ENCODE results near the gene ALDH1L1.

ALDH1L1 gene

DNA sequence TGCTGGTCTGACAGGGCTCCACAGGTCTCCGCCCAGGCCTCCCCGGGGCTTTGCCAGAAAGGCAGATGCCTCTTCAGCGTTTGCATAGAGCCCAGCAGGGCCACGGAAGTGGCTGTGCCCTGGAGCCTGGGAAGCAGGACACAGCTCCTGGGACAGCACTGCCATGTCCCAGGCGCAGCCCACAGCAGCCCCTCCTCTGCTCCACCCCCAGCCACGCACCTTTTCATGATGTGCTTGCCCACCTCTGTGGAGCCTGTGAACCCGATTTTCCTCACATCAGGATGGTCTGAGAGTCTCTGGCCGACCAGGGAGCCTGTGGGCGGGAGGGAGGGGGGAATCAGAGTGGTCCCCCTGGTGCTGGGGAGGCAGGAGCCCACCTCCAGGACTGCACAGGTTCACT is 62.6 kb downstream of the ALDH1L1 start:
- no peak for DNase-seq

DNA sequence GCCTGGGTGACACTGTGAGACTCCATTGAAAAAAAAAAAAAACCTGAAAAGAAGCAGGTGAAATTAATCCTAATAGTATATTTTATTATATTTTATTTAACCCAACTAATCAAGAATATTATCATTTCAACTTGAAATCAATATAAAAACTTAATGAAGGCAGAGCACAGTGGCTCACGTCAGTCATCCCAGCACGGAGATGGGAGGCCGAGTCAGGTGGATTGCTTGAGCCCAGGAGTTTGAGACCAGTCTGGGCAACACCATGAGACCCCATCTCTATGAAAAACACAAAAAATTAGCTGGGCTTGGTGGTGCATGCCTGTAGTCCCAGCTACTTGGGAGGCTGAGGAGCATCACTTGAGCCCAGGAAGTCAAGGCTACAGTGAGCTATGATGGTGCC is 63.2 kb downstream of the ALDH1L1 start:
- DNase-seq: no peak

DNA sequence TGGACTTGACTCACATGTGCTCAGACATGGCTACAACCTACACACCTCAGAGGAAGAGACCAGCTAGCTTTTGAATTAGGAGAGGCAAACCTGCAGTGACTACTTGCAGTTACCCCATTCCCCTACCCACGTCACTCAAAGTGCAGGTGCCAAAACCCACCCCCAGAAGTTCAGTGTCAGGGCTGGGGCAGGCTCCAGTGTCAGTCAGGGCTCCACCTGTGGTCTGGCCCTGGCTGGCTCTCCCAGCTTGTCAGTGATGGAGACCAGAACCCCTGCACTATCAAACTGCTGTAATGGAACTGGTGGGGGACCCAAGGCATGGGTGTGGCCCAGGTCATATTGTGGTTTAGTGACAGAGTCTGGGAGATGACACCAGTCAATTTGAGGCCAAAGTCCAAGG is 63.9 kb downstream of the ALDH1L1 start:
- DNase-seq: no peak

DNA sequence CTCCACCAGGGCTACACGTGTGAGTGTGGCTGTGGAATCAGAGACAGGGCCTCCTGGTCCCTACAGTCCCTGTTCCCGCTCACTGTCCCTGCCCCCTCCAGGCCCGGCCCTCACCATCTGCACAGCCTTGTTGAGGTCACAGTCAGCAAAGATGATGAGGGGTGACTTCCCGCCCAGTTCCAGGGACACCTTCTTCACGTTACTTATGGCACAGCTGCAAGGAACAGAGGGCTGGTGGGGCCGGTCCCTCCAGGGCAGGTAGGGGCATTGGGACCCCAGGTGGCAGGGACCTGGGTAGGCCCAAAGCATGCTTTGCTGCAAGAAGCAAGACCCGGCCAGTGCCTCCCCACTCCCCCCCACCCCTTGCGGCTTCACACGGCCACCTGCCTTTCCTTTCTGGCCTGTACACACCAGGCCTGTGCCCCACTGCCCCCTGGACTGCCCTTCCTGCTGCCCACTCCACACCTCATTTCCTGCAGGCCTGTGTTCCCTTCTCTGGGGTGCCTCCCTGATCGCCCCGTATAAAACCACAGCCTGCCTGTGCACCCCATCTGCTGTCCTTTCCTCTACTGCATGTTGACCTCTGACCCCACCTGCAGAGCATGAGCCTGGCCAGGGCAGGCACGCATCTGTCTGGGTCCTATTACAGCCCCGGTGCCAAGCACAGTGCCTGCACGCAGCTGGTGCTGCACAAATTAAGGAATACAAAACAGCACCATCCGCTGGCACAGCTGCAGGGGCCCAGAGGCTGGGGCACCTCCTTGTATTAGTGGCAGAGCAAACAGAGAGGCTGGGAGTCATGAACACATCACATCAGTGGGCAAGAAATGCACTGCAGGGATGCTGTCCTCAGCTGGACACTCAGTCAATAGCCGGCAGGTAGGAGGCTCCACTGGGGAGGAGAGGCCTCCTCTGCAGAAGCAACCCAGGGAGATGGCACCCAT is 65.7 kb downstream of the ALDH1L1 start:
- no peak for DNase-seq

DNA sequence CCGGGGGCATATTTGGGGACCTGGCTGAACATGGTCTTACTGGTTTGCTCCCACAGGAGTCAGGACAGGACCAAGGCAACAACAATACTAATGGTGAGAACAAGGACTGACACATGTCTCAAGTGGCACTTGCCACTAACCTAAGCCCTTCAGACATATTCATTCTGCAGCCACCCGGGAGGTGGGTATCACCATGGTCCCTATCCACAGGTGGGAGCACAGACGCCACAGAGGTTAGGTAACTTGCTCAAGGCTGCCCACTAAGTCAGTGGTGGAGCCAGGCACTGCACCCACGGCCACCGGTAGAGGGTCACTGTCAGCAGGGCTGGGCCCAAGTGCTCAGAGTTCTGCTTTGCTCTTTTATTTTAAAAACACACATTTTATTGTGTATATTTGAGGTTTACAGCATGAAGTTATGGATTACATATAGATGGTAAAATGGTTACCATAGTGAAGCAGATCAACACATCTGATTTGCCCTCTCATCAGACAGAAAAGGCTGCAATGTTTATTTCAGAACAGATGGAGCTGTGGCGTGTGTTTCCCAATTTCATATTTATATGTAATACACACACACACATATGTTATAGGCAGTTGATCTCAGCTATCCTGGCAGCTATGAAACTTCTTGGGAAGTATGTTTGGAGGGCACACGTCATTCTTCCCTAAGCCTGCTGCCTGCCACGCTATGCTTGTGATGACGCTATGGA is 66.5 kb downstream of the ALDH1L1 start:
- no peak for DNase-seq

DNA sequence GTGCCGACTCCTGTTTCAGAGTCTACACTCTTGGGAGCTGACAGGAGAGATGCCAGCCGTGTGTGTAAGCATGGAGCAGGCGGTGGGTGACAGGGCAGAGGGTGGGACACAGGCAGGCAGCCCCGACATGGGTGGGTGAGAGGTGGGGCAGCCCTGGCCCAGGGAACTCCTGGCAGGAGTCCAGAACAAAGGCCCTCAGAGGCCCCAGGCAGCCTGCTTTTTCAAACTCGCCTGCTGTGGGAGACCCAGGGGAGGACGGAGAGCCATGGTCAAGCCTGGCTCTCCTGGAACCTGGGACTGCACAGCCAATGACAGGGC is 67.2 kb downstream of the ALDH1L1 start:
- DNase-seq: no peak

DNA sequence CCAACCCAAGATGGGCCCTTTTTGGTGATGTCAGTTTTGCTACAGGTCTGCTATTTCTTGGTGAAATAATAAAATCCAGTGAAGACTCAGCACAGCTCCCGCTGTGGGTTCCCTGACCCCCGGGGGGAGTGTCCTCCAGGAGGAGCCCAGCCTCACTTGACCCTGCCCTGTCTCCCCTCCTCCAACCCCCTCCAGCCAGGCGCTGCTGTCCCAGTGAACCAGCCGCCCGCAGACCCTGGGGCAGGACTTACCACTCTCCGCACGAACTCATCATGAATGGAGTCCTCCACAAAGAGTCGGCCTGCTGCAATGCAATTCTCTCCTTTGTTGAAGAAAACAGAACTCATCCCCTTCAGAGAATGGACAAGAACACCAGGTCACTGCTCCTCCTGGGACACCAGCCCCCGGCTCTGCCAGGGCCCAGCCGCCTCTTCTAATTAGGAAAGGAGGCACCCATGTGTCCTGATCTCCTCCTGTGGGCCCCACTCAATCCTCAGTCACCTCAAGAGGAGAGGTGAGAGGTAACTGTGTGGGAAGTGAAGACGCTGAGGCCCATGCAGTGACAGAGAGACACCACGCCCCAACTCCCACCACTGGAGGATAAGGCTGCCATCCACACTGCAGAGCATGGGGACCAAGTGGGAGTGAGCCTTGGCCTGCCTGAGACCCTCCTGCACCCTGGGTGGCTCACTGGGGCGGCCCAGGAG is 67.7 kb downstream of the ALDH1L1 start:
- no peak for DNase-seq

DNA sequence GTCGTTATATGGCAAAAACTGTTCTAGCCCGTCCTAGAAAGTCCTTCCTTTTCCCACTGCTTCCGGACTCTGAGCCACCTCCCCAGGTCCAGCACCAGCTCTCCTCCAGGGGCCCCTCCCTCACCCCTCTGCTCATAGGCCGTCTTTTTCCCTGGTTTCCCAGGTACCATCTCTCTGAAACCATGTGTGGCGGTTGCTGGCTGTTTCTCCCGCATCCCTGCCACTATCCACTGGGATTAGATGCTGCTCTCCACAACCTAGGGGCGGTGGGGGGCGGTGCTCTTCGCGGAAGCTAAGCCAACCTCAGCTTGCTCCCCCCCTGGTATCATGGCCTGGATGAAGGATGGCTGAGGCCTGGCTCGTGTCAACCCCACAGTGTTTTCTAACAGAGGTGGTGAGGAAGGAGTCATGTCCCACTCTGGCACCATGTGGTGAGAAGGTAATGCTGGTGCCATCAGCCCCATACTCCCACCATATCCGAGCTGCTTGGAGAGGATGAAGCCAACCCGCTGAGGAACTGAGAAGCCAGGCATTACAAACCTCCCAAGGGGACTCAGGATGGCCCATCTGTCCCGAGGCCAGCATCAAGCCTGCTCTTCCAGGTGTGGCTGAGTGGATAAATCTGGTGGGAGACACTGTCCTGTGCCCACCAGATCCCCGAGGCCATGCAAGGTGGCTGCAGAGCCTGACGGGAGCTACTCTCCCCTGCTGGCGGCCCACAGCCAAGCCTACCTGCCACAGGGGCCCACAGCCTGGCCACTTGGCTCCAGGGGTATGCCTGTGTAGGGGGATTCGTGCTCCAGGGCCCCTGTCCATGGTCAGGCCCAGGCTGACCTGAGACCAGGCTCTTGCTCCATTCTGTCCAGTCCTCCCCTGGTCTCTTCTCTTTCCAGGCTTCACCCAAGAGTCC is 68.6 kb downstream of the ALDH1L1 start:
- DNase-seq: no peak

DNA sequence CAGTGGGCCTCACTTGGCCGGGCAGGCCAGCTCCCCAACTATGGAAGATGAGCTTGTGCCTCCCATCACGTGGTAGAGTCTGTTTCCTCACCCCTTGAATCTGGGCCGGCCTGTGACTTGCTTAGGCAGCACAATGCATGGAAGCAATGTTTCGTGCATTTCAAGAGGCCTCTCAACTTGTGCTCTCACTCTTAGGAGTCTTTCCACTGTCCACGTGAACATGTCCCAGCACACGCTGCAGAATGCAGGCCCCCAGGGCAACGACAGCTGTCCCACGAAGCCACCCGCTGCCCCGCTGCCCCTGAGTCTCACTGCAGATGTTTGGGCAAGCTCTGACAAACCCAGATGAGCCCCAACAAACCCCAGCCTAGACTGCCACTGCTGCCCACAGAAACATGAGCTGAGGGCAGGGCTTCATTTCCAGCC is 69.2 kb downstream of the ALDH1L1 start:
- DNase-seq: no peak

DNA sequence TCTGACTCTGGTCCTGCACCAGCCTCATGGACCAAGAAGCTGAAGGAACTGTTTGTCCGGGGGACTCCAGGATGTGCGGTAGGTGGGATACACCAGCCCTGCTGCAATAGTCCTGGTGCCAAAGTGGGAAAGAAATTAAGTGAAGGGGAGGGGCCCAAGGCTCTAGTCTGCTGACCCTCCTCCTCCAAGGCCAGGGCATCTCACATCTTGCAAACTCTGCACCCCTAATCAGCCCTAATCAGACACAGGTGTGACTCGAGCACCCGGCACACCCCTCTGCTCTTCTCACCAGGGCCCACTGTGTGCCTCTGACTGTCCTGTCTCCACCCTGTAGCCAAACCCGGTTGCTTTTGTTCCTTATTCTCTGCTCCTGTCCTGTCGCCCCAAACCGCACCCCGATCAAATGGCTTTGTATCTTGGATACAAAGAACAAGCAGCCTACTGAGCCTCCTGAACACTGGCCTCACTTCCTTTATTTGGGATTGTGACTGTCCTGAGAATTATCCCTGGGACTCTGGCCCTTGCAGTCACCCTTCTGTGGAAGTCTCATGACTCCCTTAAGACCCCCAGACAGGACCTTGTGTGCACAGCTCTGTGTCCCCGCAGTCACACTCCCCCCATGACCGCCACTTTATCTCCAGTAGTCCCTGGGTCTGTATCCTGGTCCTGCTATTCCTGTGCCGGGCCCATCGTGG is 69.8 kb downstream of the ALDH1L1 start:
- no peak for DNase-seq

DNA sequence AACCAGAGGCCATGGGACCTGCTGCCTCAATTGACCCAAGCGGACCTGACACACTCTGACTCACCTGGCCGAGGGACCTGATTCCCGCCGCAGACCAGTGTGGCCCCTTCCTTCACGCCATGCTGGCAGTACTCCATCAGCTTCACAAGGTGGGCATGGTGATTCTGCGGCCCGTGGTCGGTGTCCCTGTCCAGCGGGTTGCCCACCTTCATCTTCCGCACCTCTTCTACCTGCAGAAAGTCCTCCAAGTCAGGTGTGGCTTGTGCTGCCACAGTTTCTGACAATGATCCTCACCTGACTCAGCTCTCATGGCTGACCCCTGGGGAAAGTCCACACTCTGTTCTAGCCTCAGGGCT is 70.5 kb downstream of the ALDH1L1 start:
- DNase-seq: no peak

DNA sequence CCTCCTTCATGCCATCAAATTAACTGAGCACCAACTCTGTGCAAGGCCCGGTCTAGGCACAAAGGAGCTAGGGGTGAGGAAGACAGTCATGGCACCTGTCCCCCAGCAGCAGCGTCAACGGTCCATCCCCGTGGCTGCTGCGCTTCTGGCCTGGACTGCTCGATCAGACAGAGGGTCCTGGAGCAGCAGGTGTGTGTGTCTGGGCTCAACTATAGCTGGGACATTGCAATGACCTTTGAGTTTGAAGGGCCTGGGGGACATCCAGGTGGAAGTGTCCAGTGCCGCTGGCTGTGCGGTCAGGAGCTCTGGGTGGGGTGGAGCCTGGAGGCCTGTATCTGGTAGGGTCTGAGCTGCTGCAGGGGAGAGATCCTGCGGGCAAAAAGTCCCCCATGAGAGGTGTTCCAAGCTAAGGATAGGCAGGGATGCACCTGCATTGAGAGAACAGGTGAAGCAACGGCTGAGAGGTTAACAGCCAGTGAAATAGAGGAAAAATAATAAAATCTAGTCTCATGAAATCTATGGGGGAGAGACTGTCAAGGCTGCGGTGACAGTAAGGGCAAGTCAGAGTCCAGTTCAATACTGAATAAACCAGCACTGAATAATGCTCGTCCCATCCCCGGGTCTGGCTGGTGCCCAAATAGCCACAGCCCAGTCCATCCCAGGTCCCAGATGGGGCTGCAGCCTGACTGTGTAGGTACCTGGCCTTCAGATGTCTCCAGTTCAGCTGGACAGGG is 71.1 kb downstream of the ALDH1L1 start:
- DNase-seq: no peak

DNA sequence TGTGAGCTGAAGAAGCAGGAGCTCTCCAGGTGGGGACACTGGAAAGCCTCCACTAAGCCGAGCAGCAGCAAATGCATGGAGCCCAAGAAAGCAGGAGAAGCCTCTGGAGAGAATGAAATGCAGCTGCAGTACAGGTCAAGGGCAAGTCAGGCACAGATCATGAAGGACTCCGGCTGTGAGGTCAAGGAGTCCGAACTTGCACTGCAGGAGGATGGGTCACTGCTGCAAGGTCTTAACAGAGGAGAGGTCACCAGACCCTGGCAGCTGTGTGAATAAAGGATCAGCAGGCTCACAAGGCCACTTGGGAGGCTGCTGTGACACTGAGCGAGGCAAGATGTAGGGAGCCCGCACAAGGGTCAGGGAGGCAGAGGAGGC is 71.7 kb downstream of the ALDH1L1 start:
- DNase-seq: no peak

DNA sequence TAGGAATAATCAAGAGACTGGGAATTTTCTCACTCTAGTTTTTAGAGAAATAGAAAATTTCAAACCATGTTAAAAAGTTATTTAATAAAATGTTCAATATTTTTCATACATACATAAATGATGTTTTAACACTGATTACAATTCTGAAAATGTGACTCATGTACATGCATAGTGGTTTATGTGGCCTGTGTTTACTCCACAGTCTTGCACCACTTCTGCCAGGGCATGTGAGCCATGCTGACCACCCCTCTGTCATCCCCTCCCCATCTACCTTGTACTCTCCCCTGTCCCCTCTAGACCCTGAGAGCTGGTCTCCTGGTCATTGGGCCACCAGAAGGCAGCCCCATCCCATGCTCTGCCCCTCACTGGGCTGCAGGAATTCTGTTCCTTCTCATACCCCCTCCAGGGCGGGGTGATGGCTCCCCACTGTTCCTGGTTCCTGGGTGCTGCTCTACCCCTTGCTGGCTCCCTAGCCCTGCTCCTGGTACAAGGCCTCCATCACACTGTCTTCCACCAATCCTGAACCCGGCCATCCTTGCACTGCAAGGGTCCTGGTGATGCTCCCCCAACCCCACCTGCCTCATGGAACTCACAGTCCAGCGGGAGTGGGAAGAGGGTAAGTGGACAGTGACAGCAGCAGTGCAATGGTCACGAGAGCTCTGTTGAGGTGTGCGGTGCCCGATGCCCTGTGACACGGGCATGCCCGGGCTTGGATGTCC is 72.3 kb downstream of the ALDH1L1 start:
- no peak for DNase-seq

DNA sequence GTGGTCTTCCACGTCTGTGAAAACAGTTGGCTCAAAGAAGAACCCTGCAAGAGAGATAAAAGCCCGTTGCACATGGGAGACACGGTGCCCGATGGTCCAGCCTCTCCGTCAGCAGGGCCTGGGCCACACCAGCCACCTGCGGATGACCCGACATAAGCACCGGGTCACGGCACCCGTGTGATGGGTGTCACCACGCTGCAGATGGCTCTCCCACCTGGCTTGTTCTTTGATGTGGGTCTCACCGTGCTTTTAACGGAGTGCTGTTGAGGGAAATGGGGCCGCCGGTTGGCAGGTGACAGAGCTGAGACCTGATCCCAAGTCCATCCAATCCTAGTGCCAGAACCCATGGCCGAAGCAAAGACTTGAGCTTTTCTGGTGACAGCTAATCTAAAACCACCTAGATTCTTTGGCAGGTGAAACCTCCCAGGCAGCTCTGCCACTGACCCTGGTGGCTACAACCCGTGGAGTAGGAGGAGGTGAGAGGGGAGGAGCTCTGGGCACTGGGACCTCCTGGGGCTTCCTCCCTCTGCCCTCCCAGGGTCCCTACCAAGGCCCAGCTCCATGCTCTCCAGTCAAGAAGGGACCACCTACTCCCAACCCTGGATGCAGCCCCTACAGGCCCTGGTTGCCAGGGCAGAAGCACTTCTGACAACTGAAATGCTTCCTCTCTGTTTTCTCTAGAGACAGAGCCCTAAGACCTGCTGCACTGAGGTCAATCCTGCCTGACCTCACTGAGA is 73.0 kb downstream of the ALDH1L1 start:
- no peak for DNase-seq

DNA sequence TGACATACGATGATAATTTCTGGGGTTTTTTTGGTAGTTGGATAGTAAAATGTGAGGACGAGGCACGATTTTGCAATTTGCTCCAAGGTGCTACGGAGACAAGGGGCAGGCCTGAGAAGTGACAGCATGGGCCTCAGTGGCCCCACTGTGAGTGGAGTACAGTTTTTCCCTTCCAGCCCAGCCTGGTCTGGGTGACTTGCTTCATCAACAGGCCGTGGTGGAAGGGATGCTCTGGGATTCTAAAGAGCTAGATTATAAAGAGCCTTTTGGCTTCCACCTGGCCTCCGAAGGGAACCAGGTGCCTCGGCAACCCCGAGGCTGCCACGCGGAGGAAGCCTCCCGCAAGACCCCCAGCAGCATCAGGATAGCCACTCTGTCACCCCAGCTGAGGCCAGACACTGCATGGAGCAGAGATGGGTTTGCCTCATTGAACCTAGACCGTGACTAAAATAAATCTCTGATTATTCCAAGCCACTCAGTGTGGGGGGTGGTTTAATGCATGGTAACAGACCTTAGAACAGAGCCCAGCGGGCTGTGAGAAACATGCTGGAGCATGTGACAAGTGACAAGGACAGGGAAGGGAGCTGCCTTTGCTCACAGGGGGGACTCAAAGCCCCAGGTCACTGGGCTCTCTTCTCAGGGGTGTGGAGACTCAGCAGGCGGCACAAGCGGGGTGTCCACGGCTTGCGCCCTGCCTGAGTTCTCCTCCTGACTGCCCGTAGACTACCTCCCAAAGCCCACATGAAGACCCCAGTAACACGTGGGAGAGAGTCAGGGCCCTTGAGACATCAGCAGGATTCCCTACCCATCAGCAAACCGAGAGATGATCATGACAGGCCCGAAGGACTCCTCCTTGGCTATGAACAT is 73.8 kb downstream of the ALDH1L1 start:
- no peak for DNase-seq

DNA sequence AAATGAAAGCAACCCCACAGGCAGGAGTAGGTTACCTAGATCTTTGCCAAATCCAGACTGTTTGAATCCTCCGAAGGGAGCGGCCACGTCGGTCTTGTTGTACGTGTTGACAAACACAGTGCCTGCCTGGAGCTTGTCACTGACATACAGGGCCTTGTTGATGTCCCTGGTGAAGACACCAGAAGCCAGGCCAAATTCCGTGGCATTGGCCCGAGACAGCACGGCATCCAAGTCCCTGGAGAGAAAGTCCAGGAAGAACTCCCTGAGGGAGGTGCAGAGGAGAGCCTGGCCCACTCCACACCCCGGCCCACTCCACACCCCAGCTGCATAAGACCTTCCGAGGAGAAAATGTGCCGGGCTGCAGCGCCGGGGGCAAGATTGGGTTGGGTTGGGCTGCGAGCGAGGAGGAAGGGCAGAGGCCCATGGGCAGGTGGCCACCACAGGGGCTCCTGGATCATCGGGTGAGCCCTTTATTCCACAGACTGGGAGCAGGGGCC is 74.6 kb downstream of the ALDH1L1 start:
- no peak for DNase-seq

Data from inflammatory macrophage (primary cell).